HEK293 (cell line): ENCODE results near the gene ZNF358.

Source experiments
- KLF10 ChIP-seq: fragments of 450-650 bp; IDR thresholded peaks from 2 replicates; pipeline ENCODE4 v1.5.1; 2018; ENCODE audit warnings: missing biosample characterization, mild to moderate bottlenecking, missing genetic modification characterization
- KLF16 ChIP-seq: fragments of 450-650 bp; formaldehyde crosslinking; IDR thresholded peaks from 2 replicates; pipeline ENCODE4 v1.5.1; 2017; ENCODE audit warnings: missing biosample characterization, missing genetic modification characterization
- KLF7 ChIP-seq: fragments of 450-650 bp; formaldehyde crosslinking; IDR thresholded peaks from 2 replicates; pipeline ENCODE4 v1.5.1; 2016; ENCODE audit warnings: missing biosample characterization, missing genetic modification characterization, borderline replicate concordance
- PBX3 ChIP-seq: sonication (generic); formaldehyde crosslinking; IDR thresholded peaks from 2 replicates; pipeline ENCODE4 v1.8.1; 2022; ENCODE audit warnings: mild to moderate bottlenecking, moderate library complexity, missing genetic modification reagents
- PRDM4 ChIP-seq: fragments of 450-650 bp; formaldehyde crosslinking; IDR thresholded peaks from 2 replicates; pipeline ENCODE4 v1.5.1; 2017; ENCODE audit warnings: missing biosample characterization, missing genetic modification characterization
- REST ChIP-seq: fragments of 450-650 bp; formaldehyde crosslinking; IDR thresholded peaks from 2 replicates; pipeline ENCODE4 v1.5.1; 2016; ENCODE audit warnings: missing biosample characterization, missing genetic modification characterization
- TSHZ1 ChIP-seq: fragments of 450-650 bp; formaldehyde crosslinking; IDR thresholded peaks from 2 replicates; pipeline ENCODE4 v1.5.1; 2016; ENCODE audit warnings: missing biosample characterization, missing genetic modification characterization, borderline replicate concordance
- ZBTB26 ChIP-seq: fragments of 450-650 bp; formaldehyde crosslinking; optimal IDR thresholded peaks from 2 replicates; pipeline ENCODE3; 2016; ENCODE audit warnings: missing biosample characterization, mild to moderate bottlenecking, missing genetic modification characterization
- ZFP37 ChIP-seq: fragments of 450-650 bp; formaldehyde crosslinking; IDR thresholded peaks from 2 replicates; pipeline ENCODE4 v1.5.1; 2016; ENCODE audit warnings: missing biosample characterization, missing genetic modification characterization
- ZNF2 ChIP-seq: fragments of 450-650 bp; formaldehyde crosslinking; IDR thresholded peaks from 2 replicates; pipeline ENCODE4 v1.5.1; 2016; ENCODE audit warnings: missing biosample characterization, missing genetic modification characterization
- ZNF221 ChIP-seq: fragments of 450-650 bp; formaldehyde crosslinking; IDR thresholded peaks from 2 replicates; pipeline ENCODE4 v1.5.1; 2017; ENCODE audit warnings: missing biosample characterization, missing genetic modification characterization, borderline replicate concordance
- ZNF239 ChIP-seq: fragments of 450-650 bp; formaldehyde crosslinking; IDR thresholded peaks from 2 replicates; pipeline ENCODE4 v1.5.1; 2016; ENCODE audit warnings: missing biosample characterization, missing genetic modification characterization
- ZNF391 ChIP-seq: fragments of 450-650 bp; formaldehyde crosslinking; IDR thresholded peaks from 2 replicates; pipeline ENCODE4 v1.5.1; 2016; ENCODE audit warnings: low read depth, missing biosample characterization, missing genetic modification characterization, borderline replicate concordance
- ZNF561 ChIP-seq: fragments of 450-650 bp; IDR thresholded peaks from 2 replicates; pipeline ENCODE4 v1.5.1; 2018; ENCODE audit warnings: missing biosample characterization, missing genetic modification characterization, borderline replicate concordance
- ZNF580 ChIP-seq: fragments of 450-650 bp; formaldehyde crosslinking; IDR thresholded peaks from 2 replicates; pipeline ENCODE4 v1.5.1; 2016; ENCODE audit warnings: missing biosample characterization, missing genetic modification characterization
- ZNF600 ChIP-seq: fragments of 450-650 bp; formaldehyde crosslinking; IDR thresholded peaks from 2 replicates; pipeline ENCODE4 v1.5.1; 2016; ENCODE audit warnings: missing biosample characterization, missing genetic modification characterization
- ZNF610 ChIP-seq: fragments of 450-650 bp; formaldehyde crosslinking; IDR thresholded peaks from 2 replicates; pipeline ENCODE4 v1.5.1; 2016; ENCODE audit warnings: missing biosample characterization, missing genetic modification characterization, borderline replicate concordance
- ZNF639 ChIP-seq: fragments of 450-650 bp; formaldehyde crosslinking; IDR thresholded peaks from 2 replicates; pipeline ENCODE4 v1.5.1; 2016; ENCODE audit warnings: missing biosample characterization, missing genetic modification characterization
- ZNF707 ChIP-seq: fragments of 450-650 bp; formaldehyde crosslinking; IDR thresholded peaks from 2 replicates; pipeline ENCODE4 v1.5.1; 2016; ENCODE audit warnings: missing biosample characterization, missing genetic modification characterization
- ZNF768 ChIP-seq: fragments of 450-650 bp; formaldehyde crosslinking; IDR thresholded peaks from 2 replicates; pipeline ENCODE4 v1.5.1; 2018; ENCODE audit warnings: missing biosample characterization, mild to moderate bottlenecking, missing genetic modification characterization
- ZNF843 ChIP-seq: fragments of 450-650 bp; formaldehyde crosslinking; IDR thresholded peaks from 2 replicates; pipeline ENCODE4 v1.5.1; 2016; ENCODE audit warnings: missing biosample characterization, missing genetic modification characterization
- ZSCAN18 ChIP-seq: fragments of 450-650 bp; formaldehyde crosslinking; IDR thresholded peaks from 2 replicates; pipeline ENCODE4 v1.5.1; 2016; ENCODE audit warnings: missing biosample characterization, missing genetic modification characterization

The ZNF358 gene

GRCh38 chr19:7522072-7522922 is 6.4 kb downstream of the ZNF358 start, which contains the start of gene MCOLN1 (continued):
- peak; percentile 66; the same call in 1 of the 2 replicates for TF ChIP-seq ZNF239
- TF ChIP-seq ZNF580 (tag by site-specific recombination) = peak; percentile 99
- TF ChIP-seq PRDM4 (tag by site-specific recombination) = peak; percentile 76
- peak; percentile 91 for TF ChIP-seq ZNF2
- 0 out of 2 replicates have a peak, but pooled peaks have one; percentile 5 for TF ChIP-seq ZNF768
- TF ChIP-seq ZFP37 (tag by site-specific recombination) = peak; percentile 81
- peak; percentile 86 for TF ChIP-seq ZNF843 (tag by site-specific recombination)
- TF ChIP-seq ZNF610 = peak; percentile 85
- TF ChIP-seq KLF10 = peak; percentile 87; the same call in 1 of the 2 replicates
- no peak; the same call in 1 of the 2 replicates for TF ChIP-seq ZSCAN18
- peak; percentile 45; the same call in 1 of the 2 replicates for TF ChIP-seq ZNF221 (tag by site-specific recombination)
- TF ChIP-seq ZNF639 (tag by site-specific recombination) = peak; percentile 88
- no peak; the same call in 1 of the 2 replicates for TF ChIP-seq REST (tag by site-specific recombination)
- TF ChIP-seq ZNF391 (tag by site-specific recombination) = peak; percentile 94; the same call in 1 of the 2 replicates
- peak; percentile 98 for TF ChIP-seq KLF16 (tag by site-specific recombination)
- no peak for TF ChIP-seq ZNF707 (tag by site-specific recombination)
- peak; percentile 59; the same call in 1 of the 2 replicates for TF ChIP-seq KLF7
- TF ChIP-seq ZNF600 = peak; percentile 65; the same call in 1 of the 2 replicates
- peak; percentile 72 for TF ChIP-seq ZBTB26 (tag by site-specific recombination)
- peak; percentile 75 for TF ChIP-seq TSHZ1 (tag by site-specific recombination)
- peak; percentile 85 for TF ChIP-seq ZNF561 (tag by site-specific recombination)
- peak; percentile 89 for TF ChIP-seq PBX3 (CRISPR knock-in tag)
